Stimulated activated naive B cell treated with anti-CD40 and anti-IgM and Interleukin-4, amounts not matched to agents 10 μg/mL and 1 μg/mL and 100 μg/mL, for 72 hours (primary cell): ENCODE data around the gene ZNF845.
A peak's percentile ranks its signal among the peaks of the same experiment; 100 is the strongest.
"Not testable (repeated sequence)": the region's sequence is repeated elsewhere in the genome, so short reads cannot be mapped to it uniquely, and the experiment has no call there.

ENCODE experiments used
- ATAC-seq, 2 donors: fragments of 150-1000 bp; cut with Tn5 transposase; replicated peaks; 2 replicates each; pipeline ENCODE4 v1.10.0; 2021; ENCODE audit warnings: moderate library complexity in 1 of 2
- DNase-seq: peaks from one replicate; pipeline ENCODE4 v3.0.0; 2021
- H3K27ac Mint-ChIP-seq: one replicate; pipeline ENCODE4 v1.8.0; 2022; ENCODE audit warnings: mild to moderate bottlenecking, mixed read lengths
- H3K27me3 Mint-ChIP-seq, 2 donors: one replicate each; pipeline ENCODE4 v1.8.0; 2022; ENCODE audit warnings: mixed read lengths in 2 of 2
- H3K36me3 Mint-ChIP-seq, 2 donors: one replicate each; pipeline ENCODE4 v1.8.0; 2022; ENCODE audit warnings: mixed read lengths in 2 of 2, mild to moderate bottlenecking in 1 of 2
- H3K4me1 Mint-ChIP-seq, 2 donors: one replicate each; pipeline ENCODE4 v1.8.0; 2022; ENCODE audit warnings: mixed read lengths in 2 of 2, mild to moderate bottlenecking in 1 of 2
- H3K4me3 Mint-ChIP-seq, 2 donors: one replicate each; pipeline ENCODE4 v1.8.0; 2022; ENCODE audit warnings: mild to moderate bottlenecking in 2 of 2, mixed read lengths in 2 of 2, moderate library complexity in 1 of 2
- H3K9me3 Mint-ChIP-seq, 2 donors: one replicate each; pipeline ENCODE4 v1.8.0; 2022; ENCODE audit warnings: mixed read lengths in 2 of 2, mild to moderate bottlenecking in 1 of 2

ZNF845 gene

DNA sequence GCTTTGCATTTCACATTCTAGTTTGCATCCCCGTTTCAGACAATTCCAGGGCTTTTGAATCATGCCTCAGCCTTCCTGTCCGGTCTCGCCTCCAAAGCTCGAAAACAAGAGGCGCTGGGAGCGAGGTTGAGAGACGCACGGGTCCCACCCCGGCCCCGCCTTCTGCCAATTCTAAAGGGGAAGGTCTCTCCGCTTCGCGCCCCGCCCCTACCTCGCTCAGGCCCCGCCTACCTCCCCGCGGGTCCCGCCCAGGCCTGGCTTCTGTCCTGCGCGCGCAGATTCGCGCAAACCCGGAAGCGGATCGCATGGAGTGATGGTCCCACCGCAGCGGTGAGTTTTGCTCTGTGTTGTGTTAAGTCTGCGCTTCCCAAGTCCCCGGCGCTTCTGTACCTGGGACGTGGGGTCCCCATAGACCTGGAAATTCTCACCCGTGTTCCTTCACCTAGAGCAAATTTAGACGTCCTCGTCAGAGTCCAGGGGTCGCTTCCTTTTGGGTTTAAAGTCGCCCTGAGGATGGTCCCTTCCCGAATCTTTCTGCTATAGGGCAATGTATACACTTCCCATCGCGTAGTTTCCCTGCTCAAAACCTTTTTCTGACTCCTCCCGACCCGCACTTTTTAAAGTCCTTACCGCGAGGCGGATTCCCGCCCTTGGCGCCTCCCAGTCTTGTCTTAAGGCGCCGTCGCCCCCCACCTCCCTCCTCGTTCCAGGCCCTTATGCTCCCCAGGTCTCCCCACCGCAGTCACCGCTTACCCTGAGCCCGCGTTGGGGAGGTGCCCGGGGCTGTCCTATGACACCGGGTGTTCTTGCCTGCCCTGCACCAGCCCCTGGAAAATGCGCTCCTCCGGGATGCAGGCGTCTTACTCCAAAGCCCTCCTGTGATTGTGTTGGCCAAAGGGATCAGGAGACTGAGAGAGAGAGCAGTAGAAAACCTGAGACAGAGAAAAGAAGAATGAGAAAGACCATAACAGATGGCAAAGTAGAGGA lies at the start of gene ZNF845:
Gene ZNF845 (plus strand): TSS at position 287 of the 987 bp plus-strand sequence. CDS start 7,559 bp downstream, outside the sequence.
- Mint-ChIP-seq H3K4me1 (peaks cover 12 to 24% of the 10 kb centered on the region in 2 donors), H3K4me3 (peak within 1 kb of the TSS; percentile 89 to 92), H3K27ac (peak within 1 kb of the TSS; percentile 94), H3K27me3 (peaks cover 7 to 8% of the 10 kb centered on the region in 2 donors), H3K36me3 (peaks cover 20 to 38% of the 10 kb centered on the region in 2 donors), H3K9me3 (peaks cover 4 to 8% of the 10 kb centered on the region in 2 donors)
- ATAC-seq: peak; percentile 96 to 98
- DNase-seq: peak; percentile 94

DNA sequence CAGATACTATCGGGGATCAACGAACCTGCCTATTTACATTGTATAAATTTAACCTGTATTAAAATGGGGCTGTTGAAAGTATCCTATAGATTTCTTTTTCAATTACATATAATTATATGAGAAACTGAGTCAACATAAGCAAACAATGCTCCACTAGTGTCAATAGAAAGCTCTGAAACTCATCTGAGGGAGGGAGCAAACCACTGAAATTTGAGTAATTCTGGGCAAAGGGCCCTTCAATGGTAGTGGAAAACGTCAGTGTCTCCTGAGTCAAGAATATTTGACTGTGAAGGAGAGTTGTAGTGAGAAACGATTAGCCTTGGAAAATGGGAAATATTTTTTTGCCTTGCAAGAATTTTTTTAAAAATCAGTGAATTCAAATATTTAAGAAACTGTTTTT lies 48.5 kb upstream of the ZNF845 start:
- Mint-ChIP-seq H3K27ac (no peak overlapping the region), H3K4me3 (no peak overlapping the region), H3K4me1 (no peaks in the 10 kb centered on the region), H3K27me3 (peaks cover 0 to 5% of the 10 kb centered on the region in 2 donors), H3K36me3 (no peaks in the 10 kb centered on the region), H3K9me3 (peaks cover 0 to 5% of the 10 kb centered on the region in 2 donors)
- no peak for ATAC-seq
- no peak for DNase-seq

DNA sequence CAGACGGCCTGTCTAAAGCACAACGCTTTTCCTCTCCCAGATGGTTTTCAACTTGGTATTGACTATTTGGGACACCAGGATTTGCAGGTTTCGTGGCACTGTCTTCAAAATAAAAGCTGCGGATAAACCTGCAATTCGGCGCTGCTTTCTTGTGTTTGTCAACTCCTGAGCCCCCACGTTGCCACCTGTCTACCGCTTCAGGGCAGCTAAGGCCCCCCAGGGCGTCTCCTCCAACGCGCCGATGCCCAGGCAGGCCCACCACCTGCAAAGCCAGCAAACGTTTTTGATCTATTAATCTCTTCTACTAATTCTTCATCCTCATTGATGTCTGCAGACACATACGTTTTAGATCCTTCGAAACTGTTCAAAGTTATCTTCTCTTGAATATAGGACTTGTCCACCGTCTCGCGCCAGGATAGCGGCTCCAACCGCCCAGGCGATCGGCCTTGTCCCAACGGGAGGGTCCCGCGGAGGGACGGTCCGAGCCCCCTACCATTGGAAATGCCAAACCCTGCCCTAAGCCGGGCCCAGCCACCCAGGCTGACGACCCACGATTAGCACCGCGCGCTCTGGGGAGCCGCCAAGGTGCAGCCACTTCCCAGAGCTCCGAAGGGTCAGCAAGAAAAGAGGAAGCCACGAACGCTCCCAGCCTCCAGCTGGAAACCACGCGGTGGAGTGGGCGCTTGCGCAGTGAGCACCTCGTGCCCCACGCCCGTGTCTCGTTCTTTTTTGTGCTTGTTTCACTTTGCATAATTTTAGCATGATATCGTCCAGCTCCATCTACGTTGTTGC lies 42.6 kb upstream of the ZNF845 start:
- no peak for DNase-seq
- Mint-ChIP-seq H3K27me3 (no peaks in the 10 kb centered on the region), H3K4me1 (no peaks in the 10 kb centered on the region), H3K9me3 (peaks cover 15 to 21% of the 10 kb centered on the region in 2 donors), H3K4me3 (no peak overlapping the region), H3K36me3 (peaks cover 0 to 2% of the 10 kb centered on the region in 2 donors), H3K27ac (no peak overlapping the region)
- no peak for ATAC-seq

DNA sequence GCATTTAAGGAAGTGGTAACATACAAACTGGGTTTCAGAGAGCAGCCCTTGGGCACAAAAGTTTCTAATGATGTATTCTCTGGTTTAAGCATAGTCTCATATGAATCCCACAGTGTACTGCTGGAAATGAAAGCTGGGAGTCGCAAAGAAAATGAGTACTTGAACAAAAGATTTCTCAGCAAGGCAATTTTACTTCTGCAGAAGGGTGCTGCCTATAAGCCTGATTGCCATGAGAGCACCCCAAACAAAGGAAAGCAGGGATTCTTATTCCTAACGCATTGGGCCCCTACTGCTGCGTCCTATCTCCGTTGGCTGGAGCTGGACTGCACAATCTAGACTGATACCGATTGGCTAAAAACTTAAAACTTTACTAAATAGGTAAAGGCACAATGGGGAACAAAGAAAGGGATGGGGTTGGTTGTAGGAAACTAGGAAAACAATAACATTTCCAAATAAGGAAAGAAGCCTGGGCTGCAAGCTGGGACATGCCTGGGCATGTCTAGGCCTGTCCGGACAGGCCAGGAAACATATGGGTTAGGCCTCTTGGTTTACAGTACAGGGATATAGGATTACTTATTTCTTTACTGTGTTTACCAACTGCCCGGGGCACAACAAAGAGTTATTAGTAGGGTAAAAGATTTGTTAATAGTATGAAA lies 38.6 kb upstream of the ZNF845 start:
- ATAC-seq (no peak), DNase-seq (no peak)
- H3K9me3 Mint-ChIP-seq: peaks cover 25 to 27% of the 10 kb centered on the region in 2 donors
- no peaks in the 10 kb centered on the region for H3K4me1 Mint-ChIP-seq
- no peak overlapping the region for H3K27ac Mint-ChIP-seq
- H3K4me3 Mint-ChIP-seq: no peak overlapping the region
- peaks cover 0 to 5% of the 10 kb centered on the region in 2 donors for H3K36me3 Mint-ChIP-seq
- peaks cover 3 to 6% of the 10 kb centered on the region in 2 donors for H3K27me3 Mint-ChIP-seq

DNA sequence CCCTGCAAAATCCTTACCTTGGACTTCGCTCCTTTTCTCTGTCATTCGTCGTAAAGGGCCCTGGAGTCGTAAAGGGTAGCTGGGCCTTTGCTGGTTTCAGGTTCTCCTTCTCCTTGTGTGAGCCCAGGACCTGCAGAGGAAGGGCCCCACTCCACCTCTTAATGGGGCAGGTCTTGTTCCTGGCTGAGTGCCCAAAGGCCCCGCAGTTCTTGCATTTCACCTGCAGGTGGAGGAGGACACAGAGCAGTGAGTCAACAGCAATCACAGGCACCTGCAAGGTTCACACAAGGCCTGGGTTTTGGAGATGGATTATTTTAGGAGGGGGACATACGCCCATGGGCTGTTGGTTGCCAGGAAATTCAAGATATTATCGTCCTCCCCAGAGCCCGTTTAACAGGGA lies 32.2 kb upstream of the ZNF845 start:
- H3K9me3 Mint-ChIP-seq: peaks cover 6 to 11% of the 10 kb centered on the region in 2 donors
- peak; percentile 41 to 58 for ATAC-seq
- not testable (repeated sequence) for H3K36me3 Mint-ChIP-seq, H3K4me1 Mint-ChIP-seq, H3K27ac Mint-ChIP-seq, DNase-seq, H3K4me3 Mint-ChIP-seq
- peaks cover 11 to 32% of the 10 kb centered on the region in 2 donors for H3K27me3 Mint-ChIP-seq

DNA sequence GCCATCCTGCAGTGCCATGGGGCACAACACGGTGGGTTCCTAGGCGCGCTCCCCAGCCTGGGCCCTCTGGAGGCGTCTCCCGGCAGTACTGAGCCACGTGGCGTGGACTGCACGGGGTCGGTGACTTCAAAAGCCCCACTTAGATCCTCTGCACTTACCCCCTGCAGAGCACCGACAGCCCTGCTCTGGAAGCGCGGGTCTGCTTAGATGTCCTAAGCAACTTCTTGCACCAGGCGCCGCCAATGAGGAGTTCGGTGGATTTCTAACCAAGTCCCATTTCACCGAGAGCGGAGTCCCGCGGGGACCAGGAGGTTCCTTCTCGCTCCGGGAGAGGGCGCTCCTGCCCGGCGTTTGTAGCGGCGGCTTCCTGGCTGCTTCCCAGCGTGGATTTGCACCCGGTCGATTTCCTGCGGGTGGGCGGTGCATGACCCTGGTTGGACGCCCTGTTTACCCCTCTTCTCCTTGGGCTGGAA lies 25.2 kb upstream of the ZNF845 start:
- Mint-ChIP-seq H3K27ac (no peak overlapping the region), H3K4me3 (peak overlapping the region in 1 of 2 donors; percentile 6), H3K36me3 (peaks cover 0 to 3% of the 10 kb centered on the region in 2 donors), H3K9me3 (peaks cover 7 to 24% of the 10 kb centered on the region in 2 donors), H3K4me1 (peaks cover 0 to 4% of the 10 kb centered on the region in 2 donors), H3K27me3 (peaks cover 46 to 51% of the 10 kb centered on the region in 2 donors)
- ATAC-seq: peak in 1 of 2 donors; percentile 42
- no peak for DNase-seq

DNA sequence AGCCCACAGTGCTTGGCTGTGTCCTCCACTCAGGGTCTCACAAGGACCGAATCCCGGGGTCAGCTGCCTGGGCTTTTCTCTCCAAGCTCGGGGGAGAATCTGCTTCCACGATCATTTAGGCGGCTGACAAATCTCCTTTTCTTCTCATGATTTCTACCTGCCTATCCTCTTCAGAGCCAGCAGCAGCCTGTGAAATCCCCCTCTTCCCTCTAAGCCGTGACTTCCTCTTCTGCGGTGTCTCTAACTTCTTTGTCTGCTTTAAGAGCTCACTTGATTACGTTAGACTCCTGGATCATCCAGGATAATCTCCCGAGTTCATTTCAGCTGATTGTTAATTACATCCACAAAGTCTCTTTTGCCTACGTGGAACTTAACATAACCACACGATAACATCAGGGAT lies 22.5 kb upstream of the ZNF845 start:
- H3K4me3 Mint-ChIP-seq: no peak overlapping the region
- H3K9me3 Mint-ChIP-seq: peaks cover 12 to 23% of the 10 kb centered on the region in 2 donors
- H3K27ac Mint-ChIP-seq: no peak overlapping the region
- H3K4me1 Mint-ChIP-seq: peaks cover 0 to 4% of the 10 kb centered on the region in 2 donors
- DNase-seq (no peak), ATAC-seq (peak in 1 of 2 donors; percentile 48)
- peaks cover 0 to 3% of the 10 kb centered on the region in 2 donors for H3K36me3 Mint-ChIP-seq
- H3K27me3 Mint-ChIP-seq: peaks cover 41 to 54% of the 10 kb centered on the region in 2 donors

DNA sequence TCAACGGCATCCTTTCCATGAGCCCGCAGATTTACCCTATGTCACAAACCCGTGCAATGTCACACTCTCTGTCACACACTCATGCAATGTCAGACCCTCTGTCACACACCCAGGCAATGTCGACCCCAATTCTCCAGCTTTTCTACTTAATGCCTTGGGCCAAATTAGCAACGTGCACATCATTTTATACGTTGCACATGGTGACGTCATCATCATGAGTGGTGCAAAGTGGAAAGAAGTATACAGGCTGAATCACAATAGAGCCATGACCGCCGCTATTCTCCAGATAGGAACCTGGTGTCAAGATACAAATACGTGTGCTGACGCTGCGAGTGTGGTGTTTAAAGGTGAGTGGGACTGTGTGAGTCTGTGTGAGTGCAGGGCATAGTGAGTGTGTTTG lies 21.7 kb upstream of the ZNF845 start:
- Mint-ChIP-seq H3K27me3 (peaks cover 38 to 46% of the 10 kb centered on the region in 2 donors), H3K4me3 (no peak overlapping the region), H3K36me3 (peaks cover 0 to 3% of the 10 kb centered on the region in 2 donors), H3K4me1 (peaks cover 0 to 4% of the 10 kb centered on the region in 2 donors), H3K27ac (no peak overlapping the region), H3K9me3 (peaks cover 13 to 15% of the 10 kb centered on the region in 2 donors)
- ATAC-seq (no peak), DNase-seq (no peak)

DNA sequence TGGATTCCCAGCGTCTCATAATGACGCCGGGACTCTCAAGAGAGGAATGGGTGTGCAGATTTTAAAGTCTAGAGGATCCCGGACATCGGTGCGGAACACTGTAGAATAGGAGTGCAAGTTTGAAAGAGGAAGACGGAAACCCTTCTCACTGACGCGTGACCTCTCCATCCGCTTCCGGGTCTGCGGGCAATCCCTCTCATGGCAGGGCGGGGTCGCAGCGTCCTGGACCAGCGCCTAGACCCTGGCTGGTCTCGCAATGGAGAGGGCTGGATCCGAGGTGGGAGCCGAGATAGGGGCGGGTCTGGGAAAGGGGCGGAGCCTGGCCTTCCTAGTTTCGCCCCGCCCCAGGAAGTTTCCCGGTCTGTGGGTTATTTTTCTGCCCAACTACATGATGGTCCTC lies 4.6 kb upstream of the ZNF845 start:
- Mint-ChIP-seq H3K4me1 (peaks cover 5 to 11% of the 10 kb centered on the region in 2 donors), H3K9me3 (peaks cover 20 to 21% of the 10 kb centered on the region in 2 donors), H3K4me3 (peak overlapping the region; percentile 79 to 82), H3K27ac (peak overlapping the region; percentile 51), H3K27me3 (peaks cover 22 to 34% of the 10 kb centered on the region in 2 donors), H3K36me3 (peaks cover 14 to 32% of the 10 kb centered on the region in 2 donors)
- DNase-seq: peak; percentile 22
- peak; percentile 31 to 39 for ATAC-seq

DNA sequence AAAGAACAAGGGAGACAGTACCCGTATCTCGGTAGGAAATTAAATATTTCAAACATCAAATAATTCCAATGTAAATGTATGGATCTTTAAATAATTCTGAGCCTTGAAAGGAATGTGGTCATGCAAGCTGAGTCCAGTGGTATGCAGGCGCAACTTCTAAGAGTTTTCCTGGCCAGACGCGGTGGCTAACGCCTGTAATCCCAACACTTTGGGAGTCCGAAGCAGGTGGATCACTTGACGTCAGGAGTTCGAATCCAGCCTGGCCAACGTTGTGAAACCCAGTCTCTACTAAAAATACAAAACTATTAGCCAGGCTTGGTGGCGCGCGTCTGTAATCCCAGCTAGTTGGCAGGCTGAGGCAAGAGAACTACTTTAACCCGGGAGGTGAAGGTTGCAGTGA lies 1.1 kb upstream of the ZNF845 start:
- ATAC-seq (no peak), DNase-seq (no peak)
- H3K27me3 Mint-ChIP-seq: peaks cover 12 to 13% of the 10 kb centered on the region in 2 donors
- peaks cover 13 to 27% of the 10 kb centered on the region in 2 donors for H3K4me1 Mint-ChIP-seq
- peak overlapping the region; percentile 71 for H3K27ac Mint-ChIP-seq
- peaks cover 23 to 36% of the 10 kb centered on the region in 2 donors for H3K36me3 Mint-ChIP-seq
- peaks cover 8 to 16% of the 10 kb centered on the region in 2 donors for H3K9me3 Mint-ChIP-seq
- peak overlapping the region; percentile 74 to 78 for H3K4me3 Mint-ChIP-seq

DNA sequence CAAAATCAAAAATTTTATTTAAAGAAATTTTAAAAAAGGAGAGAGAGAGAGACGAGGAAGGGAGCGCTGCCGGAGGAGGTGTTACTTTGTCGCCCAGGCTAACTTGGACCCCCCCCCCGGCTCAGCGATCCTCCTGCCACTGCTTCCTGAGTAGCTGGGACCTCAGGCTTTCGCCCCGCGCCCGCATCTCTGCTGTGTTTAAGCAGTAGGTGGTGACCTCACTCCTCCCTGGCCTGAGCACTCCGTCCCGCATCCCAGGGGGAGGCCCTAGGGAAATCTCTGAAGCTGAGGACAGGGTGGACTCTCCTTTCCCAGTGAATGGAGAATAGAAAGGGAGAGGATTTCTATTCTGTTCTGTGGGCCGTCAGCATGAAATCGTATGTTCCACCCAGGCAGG lies 485 bp upstream of the ZNF845 start:
- ATAC-seq (peak; percentile 24 to 43), DNase-seq (no peak)
- H3K4me3 Mint-ChIP-seq: peak overlapping the region; percentile 89 to 92
- H3K27me3 Mint-ChIP-seq: peaks cover 9 to 12% of the 10 kb centered on the region in 2 donors
- H3K9me3 Mint-ChIP-seq: peaks cover 4 to 12% of the 10 kb centered on the region in 2 donors
- peaks cover 23 to 38% of the 10 kb centered on the region in 2 donors for H3K36me3 Mint-ChIP-seq
- peak overlapping the region; percentile 94 for H3K27ac Mint-ChIP-seq
- H3K4me1 Mint-ChIP-seq: peaks cover 13 to 27% of the 10 kb centered on the region in 2 donors

DNA sequence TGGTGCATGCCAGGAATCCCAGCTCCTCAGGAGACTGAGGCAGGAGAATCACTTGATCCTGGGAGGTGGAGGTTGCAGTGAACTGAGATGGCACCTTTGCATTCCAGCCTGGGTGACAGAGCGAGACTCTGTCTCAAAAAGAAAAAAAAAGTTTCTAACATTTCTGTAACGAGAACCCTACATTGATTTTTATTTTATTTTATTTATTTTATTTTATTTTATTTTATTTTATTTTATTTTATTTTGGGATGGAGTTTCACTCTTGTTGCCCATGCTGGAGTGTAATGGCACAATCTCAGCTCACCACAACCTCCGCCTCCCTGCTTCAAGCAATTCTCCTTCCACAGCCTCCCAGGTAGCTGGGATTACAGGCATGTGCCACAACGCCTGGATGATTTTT lies 10.9 kb downstream of the ZNF845 start:
- not testable (repeated sequence) for DNase-seq, H3K4me3 Mint-ChIP-seq, H3K4me1 Mint-ChIP-seq, H3K27me3 Mint-ChIP-seq, ATAC-seq, H3K27ac Mint-ChIP-seq
- H3K36me3 Mint-ChIP-seq: peaks cover 87 to 96% of the 10 kb centered on the region in 2 donors
- H3K9me3 Mint-ChIP-seq: peaks cover 18 to 29% of the 10 kb centered on the region in 2 donors

DNA sequence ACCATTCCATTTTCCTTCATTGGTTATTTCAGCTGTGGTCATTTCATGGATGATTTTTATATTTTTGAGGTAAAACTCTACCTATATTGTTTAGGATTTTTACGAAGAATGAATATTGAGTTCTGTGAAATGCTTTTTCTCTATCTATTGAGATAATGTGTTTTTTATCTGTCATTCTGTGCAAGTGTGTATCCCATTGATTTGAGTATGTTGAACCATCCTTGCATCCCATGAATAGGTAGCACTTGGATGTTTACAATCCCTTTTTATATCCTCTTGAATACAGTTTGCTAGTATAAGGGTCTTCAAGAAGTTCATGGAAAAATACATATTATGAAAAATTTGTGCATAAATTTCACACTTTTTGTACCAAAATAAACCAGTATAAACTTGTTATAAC lies 22.2 kb downstream of the ZNF845 start:
- no peak overlapping the region for H3K4me3 Mint-ChIP-seq
- H3K27ac Mint-ChIP-seq: no peak overlapping the region
- ATAC-seq (no peak), DNase-seq (no peak)
- H3K4me1 Mint-ChIP-seq: peaks cover 5 to 6% of the 10 kb centered on the region in 2 donors
- H3K36me3 Mint-ChIP-seq: peaks cover 44 to 52% of the 10 kb centered on the region in 2 donors
- H3K27me3 Mint-ChIP-seq: no peaks in the 10 kb centered on the region
- H3K9me3 Mint-ChIP-seq: peaks cover 42 to 44% of the 10 kb centered on the region in 2 donors
